ENCODE results near the gene WDR27. TPM values are rescaled to one million over a fixed set of nuclear protein-coding genes. Genes with fewer than 3 reads are reported as not detected.
A peak's percentile ranks its signal among the peaks of the same experiment; 100 is the strongest.

The WDR27 gene
- polyA plus RNA-seq, 4 donors, result 9.7 to 62.2 (median 14.7) TPM

GRCh38 chr6:169429001-169429400 lies 272.8 kb downstream of the WDR27 start:
- no peak for DNase-seq
- Histone ChIP-seq H3K9me3 (ENCODE audit: control insufficient read depth in 2 of 2, insufficient read depth in 1 of 2, low read depth in 1 of 2, low read length in 1 of 2) (peaks cover 0 to 38% of the 10 kb centered on the region in 2 donors), H3K4me1 (ENCODE audit: control insufficient read depth in 3 of 3, insufficient read depth in 2 of 3, low read depth in 1 of 3, low read length in 2 of 3) (peaks cover 0 to 2% (median 0%) of the 10 kb centered on the region in 3 donors), H3K4me3 (ENCODE audit: low read depth in 1 of 3, low read length in 3 of 3) (no peak overlapping the region), H3K27ac (ENCODE audit: low read depth in 1 of 3, low read length in 2 of 3) (peak overlapping the region in 1 of 3 donors; percentile 9), H3K36me3 (ENCODE audit: control insufficient read depth in 3 of 3, insufficient read depth in 2 of 3, low read depth in 1 of 3, low read length in 3 of 3) (peaks cover 0 to 3% (median 0%) of the 10 kb centered on the region in 3 donors), H3K27me3 (ENCODE audit: control insufficient read depth in 3 of 3, insufficient read depth in 3 of 3, low read length in 3 of 3) (no peaks in the 10 kb centered on the region)
- FAIRE-seq, result no peak
- 92 to 98% (median 93%) methylated on average over 11 of the region's 11 CpGs for WGBS, 3 donors

- H3K4me3 ChIP-seq (ENCODE audit: low read depth in 1 of 3, low read length in 3 of 3), result no peak overlapping the region
- 54 to 78% (median 69%) methylated on average over 12 of the region's 12 CpGs for WGBS, 3 donors
- H3K4me1 ChIP-seq (ENCODE audit: control insufficient read depth in 3 of 3, insufficient read depth in 2 of 3, low read depth in 1 of 3, low read length in 2 of 3), result peaks cover 0 to 2% (median 0%) of the 10 kb centered on the region in 3 donors
- FAIRE-seq (no peak), DNase-seq (no peak)
- H3K27me3 ChIP-seq (ENCODE audit: control insufficient read depth in 3 of 3, insufficient read depth in 3 of 3, low read length in 3 of 3), result no peaks in the 10 kb centered on the region
- H3K9me3 ChIP-seq (ENCODE audit: control insufficient read depth in 2 of 2, insufficient read depth in 1 of 2, low read depth in 1 of 2, low read length in 1 of 2), result peaks cover 0 to 42% of the 10 kb centered on the region in 2 donors
- peaks cover 0 to 3% (median 0%) of the 10 kb centered on the region in 3 donors for H3K36me3 ChIP-seq (ENCODE audit: control insufficient read depth in 3 of 3, insufficient read depth in 2 of 3, low read depth in 1 of 3, low read length in 3 of 3)
- H3K27ac ChIP-seq (ENCODE audit: low read depth in 1 of 3, low read length in 2 of 3), result peak overlapping the region in 2 of 3 donors; percentile 9 to 13
Measured at GRCh38 chr6:169428532-169428931, 273.3 kb downstream of the WDR27 start.

- WGBS, 3 donors, result 47 to 76% (median 68%) methylated on average over 11 of the region's 11 CpGs
- Histone ChIP-seq H3K27ac (ENCODE audit: low read depth in 1 of 3, low read length in 2 of 3) (peak overlapping the region in 2 of 3 donors; percentile 15 to 76), H3K27me3 (ENCODE audit: control insufficient read depth in 3 of 3, insufficient read depth in 3 of 3, low read length in 3 of 3) (no peaks in the 10 kb centered on the region), H3K9me3 (ENCODE audit: control insufficient read depth in 2 of 2, insufficient read depth in 1 of 2, low read depth in 1 of 2, low read length in 1 of 2) (peaks cover 0 to 40% of the 10 kb centered on the region in 2 donors), H3K4me3 (ENCODE audit: low read depth in 1 of 3, low read length in 3 of 3) (no peak overlapping the region), H3K4me1 (ENCODE audit: control insufficient read depth in 3 of 3, insufficient read depth in 2 of 3, low read depth in 1 of 3, low read length in 2 of 3) (peaks cover 0 to 2% (median 0%) of the 10 kb centered on the region in 3 donors), H3K36me3 (ENCODE audit: control insufficient read depth in 3 of 3, insufficient read depth in 2 of 3, low read depth in 1 of 3, low read length in 3 of 3) (peaks cover 0 to 3% (median 0%) of the 10 kb centered on the region in 3 donors)
- FAIRE-seq (no peak), DNase-seq (peak in 1 of 2 donors; percentile 21)
Measured at GRCh38 chr6:169427856-169428255, 274.0 kb downstream of the WDR27 start.

- no peak overlapping the region for H3K27ac ChIP-seq (ENCODE audit: low read depth in 1 of 3, low read length in 2 of 3)
- H3K36me3 ChIP-seq (ENCODE audit: control insufficient read depth in 3 of 3, insufficient read depth in 2 of 3, low read depth in 1 of 3, low read length in 3 of 3), result peaks cover 0 to 3% (median 0%) of the 10 kb centered on the region in 3 donors
- no peaks in the 10 kb centered on the region for H3K27me3 ChIP-seq (ENCODE audit: control insufficient read depth in 3 of 3, insufficient read depth in 3 of 3, low read length in 3 of 3)
- peaks cover 0 to 13% (median 0%) of the 10 kb centered on the region in 3 donors for H3K4me1 ChIP-seq (ENCODE audit: control insufficient read depth in 3 of 3, insufficient read depth in 2 of 3, low read depth in 1 of 3, low read length in 2 of 3)
- no peak for FAIRE-seq
- DNase-seq, result no peak
- WGBS, 3 donors, result 85 to 89% (median 86%) methylated on average over 10 of the region's 10 CpGs
- H3K9me3 ChIP-seq (ENCODE audit: control insufficient read depth in 2 of 2, insufficient read depth in 1 of 2, low read depth in 1 of 2, low read length in 1 of 2), result peaks cover 0 to 37% of the 10 kb centered on the region in 2 donors
- no peak overlapping the region for H3K4me3 ChIP-seq (ENCODE audit: low read depth in 1 of 3, low read length in 3 of 3)
Measured at GRCh38 chr6:169426611-169427010, 275.2 kb downstream of the WDR27 start.

GRCh38 chr6:169425628-169426370 lies 276.0 kb downstream of the WDR27 start:
- DNase-seq (peak in 1 of 2 donors; percentile 26), FAIRE-seq (no peak)
- Histone ChIP-seq H3K4me3 (ENCODE audit: low read depth in 1 of 3, low read length in 3 of 3) (no peak overlapping the region), H3K4me1 (ENCODE audit: control insufficient read depth in 3 of 3, insufficient read depth in 2 of 3, low read depth in 1 of 3, low read length in 2 of 3) (peaks cover 0 to 19% (median 0%) of the 10 kb centered on the region in 3 donors), H3K27me3 (ENCODE audit: control insufficient read depth in 3 of 3, insufficient read depth in 3 of 3, low read length in 3 of 3) (no peaks in the 10 kb centered on the region), H3K36me3 (ENCODE audit: control insufficient read depth in 3 of 3, insufficient read depth in 2 of 3, low read depth in 1 of 3, low read length in 3 of 3) (peaks cover 0 to 3% (median 0%) of the 10 kb centered on the region in 3 donors), H3K27ac (ENCODE audit: low read depth in 1 of 3, low read length in 2 of 3) (no peak overlapping the region), H3K9me3 (ENCODE audit: control insufficient read depth in 2 of 2, insufficient read depth in 1 of 2, low read depth in 1 of 2, low read length in 1 of 2) (peaks cover 0 to 30% of the 10 kb centered on the region in 2 donors)
- 76 to 94% (median 85%) methylated on average over 20 to 31 of the region's 31 CpGs for WGBS, 3 donors

- no peak overlapping the region for H3K27ac ChIP-seq (ENCODE audit: low read depth in 1 of 3, low read length in 2 of 3)
- no peaks in the 10 kb centered on the region for H3K36me3 ChIP-seq (ENCODE audit: control insufficient read depth in 3 of 3, insufficient read depth in 2 of 3, low read depth in 1 of 3, low read length in 3 of 3)
- no peak for FAIRE-seq
Measured at GRCh38 chr6:169424821-169425240, 277.0 kb downstream of the WDR27 start.

GRCh38 chr6:169424149-169424804 lies 277.6 kb downstream of the WDR27 start:
- Histone ChIP-seq H3K27ac (ENCODE audit: low read depth in 1 of 3, low read length in 2 of 3) (no peak overlapping the region), H3K4me1 (ENCODE audit: control insufficient read depth in 3 of 3, insufficient read depth in 2 of 3, low read depth in 1 of 3, low read length in 2 of 3) (peaks cover 0 to 19% (median 0%) of the 10 kb centered on the region in 3 donors), H3K27me3 (ENCODE audit: control insufficient read depth in 3 of 3, insufficient read depth in 3 of 3, low read length in 3 of 3) (no peaks in the 10 kb centered on the region), H3K36me3 (ENCODE audit: control insufficient read depth in 3 of 3, insufficient read depth in 2 of 3, low read depth in 1 of 3, low read length in 3 of 3) (no peaks in the 10 kb centered on the region), H3K9me3 (ENCODE audit: control insufficient read depth in 2 of 2, insufficient read depth in 1 of 2, low read depth in 1 of 2, low read length in 1 of 2) (peaks cover 0 to 15% of the 10 kb centered on the region in 2 donors), H3K4me3 (ENCODE audit: low read depth in 1 of 3, low read length in 3 of 3) (no peak overlapping the region)
- FAIRE-seq, result no peak
- DNase-seq, result no peak
- WGBS, 3 donors, result 87 to 90% (median 89%) methylated on average over 28 of the region's 28 CpGs

More at GRCh38 chr6:169424821-169425240, 277.0 kb downstream of the WDR27 start:
- peak in 1 of 2 donors; percentile 37 for DNase-seq
- Histone ChIP-seq H3K27me3 (ENCODE audit: control insufficient read depth in 3 of 3, insufficient read depth in 3 of 3, low read length in 3 of 3) (no peaks in the 10 kb centered on the region), H3K4me1 (ENCODE audit: control insufficient read depth in 3 of 3, insufficient read depth in 2 of 3, low read depth in 1 of 3, low read length in 2 of 3) (peaks cover 0 to 19% (median 0%) of the 10 kb centered on the region in 3 donors), H3K4me3 (ENCODE audit: low read depth in 1 of 3, low read length in 3 of 3) (no peak overlapping the region), H3K9me3 (ENCODE audit: control insufficient read depth in 2 of 2, insufficient read depth in 1 of 2, low read depth in 1 of 2, low read length in 1 of 2) (peaks cover 0 to 20% of the 10 kb centered on the region in 2 donors)
- 72 to 87% (median 86%) methylated on average over 24 of the region's 24 CpGs for WGBS, 3 donors

- Histone ChIP-seq H3K27ac (ENCODE audit: low read depth in 1 of 3, low read length in 2 of 3) (peak overlapping the region in 1 of 3 donors; percentile 38), H3K27me3 (ENCODE audit: control insufficient read depth in 3 of 3, insufficient read depth in 3 of 3, low read length in 3 of 3) (no peaks in the 10 kb centered on the region), H3K36me3 (ENCODE audit: control insufficient read depth in 3 of 3, insufficient read depth in 2 of 3, low read depth in 1 of 3, low read length in 3 of 3) (no peaks in the 10 kb centered on the region), H3K4me3 (ENCODE audit: low read depth in 1 of 3, low read length in 3 of 3) (no peak overlapping the region), H3K4me1 (ENCODE audit: control insufficient read depth in 3 of 3, insufficient read depth in 2 of 3, low read depth in 1 of 3, low read length in 2 of 3) (peaks cover 0 to 17% (median 0%) of the 10 kb centered on the region in 3 donors), H3K9me3 (ENCODE audit: control insufficient read depth in 2 of 2, insufficient read depth in 1 of 2, low read depth in 1 of 2, low read length in 1 of 2) (peaks cover 0 to 10% of the 10 kb centered on the region in 2 donors)
- DNase-seq (peak in 1 of 2 donors; percentile 63), FAIRE-seq (no peak)
- 36 to 69% (median 59%) methylated on average over 14 of the region's 14 CpGs for WGBS, 3 donors
Measured at GRCh38 chr6:169421586-169422264, 280.1 kb downstream of the WDR27 start.
